ENCODE results near the gene EMX2.

DNA sequence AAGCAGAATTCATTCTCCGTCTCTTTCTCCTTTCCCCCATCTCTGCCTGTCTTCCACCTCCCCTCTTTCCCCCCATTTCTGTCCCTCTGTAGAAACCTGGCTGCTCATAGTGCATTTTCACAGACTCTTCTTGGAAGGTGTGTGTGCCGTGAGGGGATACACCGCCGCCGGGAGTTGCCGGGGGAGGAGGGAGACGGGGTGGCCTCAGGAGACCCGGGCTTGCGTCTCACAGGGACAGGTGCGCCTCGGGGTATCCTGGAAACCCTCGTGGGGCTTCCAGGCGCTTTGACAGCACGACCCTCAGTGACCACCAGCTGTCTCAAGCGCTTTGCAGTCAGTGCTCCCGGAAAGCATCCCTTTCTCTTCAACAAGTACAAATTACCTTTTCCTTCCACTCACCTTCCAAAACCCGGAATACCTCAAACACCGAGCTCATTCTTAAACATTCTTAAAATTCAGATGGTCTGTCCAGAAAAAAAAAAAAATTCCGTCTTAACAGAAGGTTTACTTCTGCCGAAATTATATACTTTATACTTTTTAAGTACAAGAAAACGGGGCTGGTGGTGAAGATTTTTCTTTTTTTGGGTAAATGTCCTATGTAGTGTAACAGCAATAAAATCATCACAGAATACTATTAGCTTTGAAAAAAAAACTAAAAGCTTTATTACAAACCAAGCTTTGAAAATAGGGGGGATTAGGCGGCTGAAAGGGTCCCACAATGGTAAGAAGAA lies 8.2 kb downstream of the EMX2 start:
- TF ChIP-seq EZH2 (IDR thresholded peaks at IDR 0.05; ENCODE audit: insufficient read depth, poor library complexity, severe bottlenecking) (no peak), EZH2phosphoT487 (IDR thresholded peaks at IDR 0.05; ENCODE audit: insufficient read depth, low read depth) (no peak)
